Prostate gland (tissue), 2 donors: Measurements from ENCODE around the gene C2orf42. TPM values are rescaled to one million over a fixed set of nuclear protein-coding genes. Genes with fewer than 3 reads are reported as not detected.
"Not testable (repeated sequence)": the region's sequence is repeated elsewhere in the genome, so short reads cannot be mapped to it uniquely, and the experiment has no call there.

Experiments
- DNase-seq: peaks from one replicate; pipeline ENCODE4 v3.0.0-alpha.2; 2019; ENCODE audit warnings: low spot score
- H3K27ac ChIP-seq, 2 donors: fragments of 200-600 bp; sonication (generic); 2 replicates each; pipeline ENCODE4 v1.5.1; 2017 to 2019
- H3K27me3 ChIP-seq: fragments of 200-600 bp; sonication (generic); replicated peaks from 2 replicates; pipeline ENCODE4 v1.5.1; 2019; ENCODE audit not compliant: insufficient read depth
- H3K36me3 ChIP-seq, 2 donors: fragments of 200-600 bp; sonication (generic); 1 replicate in 1 of 2; 2 replicates in 1 of 2; pipeline versions ENCODE4 v1.5.1 to v1.8.1; 2017 to 2019
- H3K4me1 ChIP-seq: fragments of 200-600 bp; sonication (generic); replicated peaks from 2 replicates; pipeline ENCODE4 v1.5.1; 2019
- H3K4me3 ChIP-seq, 2 donors: fragments of 200-600 bp; sonication (generic); 2 replicates each; pipeline ENCODE4 v1.5.1; 2017 to 2019
- H3K9me3 ChIP-seq: fragments of 200-600 bp; sonication (generic); 2 replicates; pipeline ENCODE4 v1.5.1; 2017
- POLR2A ChIP-seq: fragments of 450-650 bp; IDR thresholded peaks from one replicate; pipeline ENCODE4 v1.6.1; 2016; ENCODE audit warnings: antibody characterized with exemption, mild to moderate bottlenecking
- POLR2AphosphoS5 ChIP-seq: sonication (generic); formaldehyde crosslinking; IDR thresholded peaks from one replicate; pipeline ENCODE4 v1.6.1; 2017; ENCODE audit warnings: antibody characterized with exemption
- WGBS: methylation state at CpG from one replicate; pipeline ENCODE4 v1.1.5; 2018; 5-methylcytosine and 5-hydroxymethylcytosine counted together
- intact Hi-C: fragments of 100-400 bp; cut with DNase I; formaldehyde crosslinking; loops from one replicate; pipeline ENCODE4 v1.14.2; 2022
- total RNA-seq, 2 donors: library from RNA; depleted of rRNA; stranded (reverse); fragments of >200 nt; gene quantifications; one replicate each; pipeline ENCODE4 v1.1.0, GENCODE V29; 2016
- TF ChIP-seq, protein P1 (sequence below), 4 experiments: fragments of 200-600 bp in 2 of 4; fragments of 450-650 bp in 2 of 4; sonication (generic) in 2 of 4; IDR thresholded peaks; 1 replicate in 3 of 4; 2 replicates in 1 of 4; pipeline ENCODE4 v1.5.1; 2016 to 2019; ENCODE audit warnings: antibody characterized with exemption in 4 of 4, mild to moderate bottlenecking in 2 of 4, moderate library complexity in 2 of 4

C2orf42 gene
- total RNA-seq, 2 donors from 2014 or later, result 23.6 to 27.9 TPM

DNA sequence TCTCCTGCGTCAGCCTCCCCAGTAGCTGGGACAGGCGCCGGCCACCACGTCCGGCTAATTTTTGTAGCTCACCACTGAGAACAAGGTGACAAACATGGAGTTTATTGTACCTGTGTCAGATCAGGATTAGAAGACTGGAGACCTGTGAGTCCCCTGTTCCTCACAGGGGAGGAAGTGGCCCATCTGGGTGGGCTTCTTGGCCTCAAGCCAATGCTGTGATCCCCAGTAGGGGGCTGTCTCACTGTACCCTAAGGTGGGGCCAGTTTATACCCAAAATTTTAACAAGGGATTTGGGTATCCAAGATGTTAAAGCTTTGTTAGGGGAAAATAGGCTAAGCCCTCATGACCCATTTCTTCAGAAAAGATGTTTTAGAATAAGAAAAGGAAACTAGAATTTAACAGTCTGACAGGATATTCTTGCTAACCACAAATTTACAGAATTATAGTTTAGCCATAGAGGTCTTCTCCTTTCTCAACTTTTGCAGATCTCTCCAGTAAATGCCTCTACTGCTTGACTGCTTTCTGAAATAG lies 87.2 kb downstream of the C2orf42 start:
- intact Hi-C loops, result no loop called here
- DNase-seq, result no peak
- H3K4me3 ChIP-seq, result no peak overlapping the region
- no peaks in the 10 kb centered on the region for H3K36me3 ChIP-seq
- H3K27ac ChIP-seq, result no peak overlapping the region
- no peaks in the 10 kb centered on the region for H3K4me1 ChIP-seq
- no peaks in the 10 kb centered on the region for H3K27me3 ChIP-seq
- no peaks in the 10 kb centered on the region for H3K9me3 ChIP-seq
- TF ChIP-seq POLR2A (no peak), POLR2AphosphoS5 (no peak)
- TF ChIP-seq, protein P1, sequence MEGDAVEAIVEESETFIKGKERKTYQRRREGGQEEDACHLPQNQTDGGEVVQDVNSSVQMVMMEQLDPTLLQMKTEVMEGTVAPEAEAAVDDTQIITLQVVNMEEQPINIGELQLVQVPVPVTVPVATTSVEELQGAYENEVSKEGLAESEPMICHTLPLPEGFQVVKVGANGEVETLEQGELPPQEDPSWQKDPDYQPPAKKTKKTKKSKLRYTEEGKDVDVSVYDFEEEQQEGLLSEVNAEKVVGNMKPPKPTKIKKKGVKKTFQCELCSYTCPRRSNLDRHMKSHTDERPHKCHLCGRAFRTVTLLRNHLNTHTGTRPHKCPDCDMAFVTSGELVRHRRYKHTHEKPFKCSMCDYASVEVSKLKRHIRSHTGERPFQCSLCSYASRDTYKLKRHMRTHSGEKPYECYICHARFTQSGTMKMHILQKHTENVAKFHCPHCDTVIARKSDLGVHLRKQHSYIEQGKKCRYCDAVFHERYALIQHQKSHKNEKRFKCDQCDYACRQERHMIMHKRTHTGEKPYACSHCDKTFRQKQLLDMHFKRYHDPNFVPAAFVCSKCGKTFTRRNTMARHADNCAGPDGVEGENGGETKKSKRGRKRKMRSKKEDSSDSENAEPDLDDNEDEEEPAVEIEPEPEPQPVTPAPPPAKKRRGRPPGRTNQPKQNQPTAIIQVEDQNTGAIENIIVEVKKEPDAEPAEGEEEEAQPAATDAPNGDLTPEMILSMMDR (IDR thresholded peaks at IDR 0.05), result no peak
- WGBS, result 86% methylated on average over 5 of the region's 5 CpGs

DNA sequence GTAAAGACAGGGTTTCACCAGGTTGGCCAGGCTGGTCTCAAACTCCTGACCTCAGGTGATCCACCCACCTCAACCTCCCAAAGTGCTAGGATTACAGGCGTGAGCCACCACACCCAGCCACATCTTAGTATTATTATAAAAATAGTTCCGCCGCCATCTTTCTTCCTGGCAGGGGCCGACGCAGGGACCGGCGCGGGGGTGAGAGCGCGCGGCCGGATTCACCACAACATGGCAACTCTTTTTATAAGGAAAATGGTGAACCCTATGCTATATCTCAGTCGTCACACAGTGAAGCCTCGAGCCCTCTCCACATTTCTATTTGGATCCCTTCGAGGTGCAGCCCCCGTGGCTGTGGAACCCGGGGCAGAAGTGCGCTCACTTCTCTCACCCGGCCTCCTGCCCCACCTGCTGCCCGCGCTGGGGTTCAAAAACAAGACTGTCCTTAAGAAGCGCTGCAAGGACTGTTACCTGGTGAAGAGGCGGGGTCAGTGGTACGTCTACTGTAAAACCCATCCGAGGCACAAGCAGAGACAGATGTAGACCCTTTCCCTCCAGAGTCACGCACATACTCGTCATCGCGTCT lies 88.4 kb downstream of the C2orf42 start:
- H3K9me3 ChIP-seq, H3K27ac ChIP-seq, H3K4me3 ChIP-seq, H3K27me3 ChIP-seq, DNase-seq, H3K4me1 ChIP-seq, intact Hi-C loops, H3K36me3 ChIP-seq: not testable (repeated sequence)
- 92% methylated on average over 29 of the region's 29 CpGs for WGBS

DNA sequence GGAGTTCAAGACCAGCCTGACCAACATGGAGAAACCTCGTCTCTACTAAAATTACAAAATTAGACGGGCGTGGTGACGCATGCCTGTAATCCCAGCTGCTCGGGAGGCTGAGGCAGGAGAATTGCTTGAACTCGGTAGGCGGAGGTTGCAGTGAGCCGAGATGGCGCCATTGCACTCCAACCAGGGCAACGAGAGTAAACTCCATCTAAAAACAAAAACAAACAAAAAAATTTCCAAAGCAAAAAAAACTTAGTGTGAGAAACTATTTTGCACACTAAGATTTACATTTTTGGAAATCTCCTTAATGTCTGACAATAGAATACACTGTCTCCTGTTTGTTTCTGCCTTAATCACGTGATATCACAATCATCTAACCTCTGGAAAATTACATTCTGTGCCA lies 89.1 kb downstream of the C2orf42 start:
- DNase-seq, H3K36me3 ChIP-seq, H3K9me3 ChIP-seq, H3K27ac ChIP-seq, H3K27me3 ChIP-seq, H3K4me3 ChIP-seq, intact Hi-C loops, H3K4me1 ChIP-seq: not testable (repeated sequence)
- 89% methylated on average over 11 of the region's 11 CpGs for WGBS

DNA sequence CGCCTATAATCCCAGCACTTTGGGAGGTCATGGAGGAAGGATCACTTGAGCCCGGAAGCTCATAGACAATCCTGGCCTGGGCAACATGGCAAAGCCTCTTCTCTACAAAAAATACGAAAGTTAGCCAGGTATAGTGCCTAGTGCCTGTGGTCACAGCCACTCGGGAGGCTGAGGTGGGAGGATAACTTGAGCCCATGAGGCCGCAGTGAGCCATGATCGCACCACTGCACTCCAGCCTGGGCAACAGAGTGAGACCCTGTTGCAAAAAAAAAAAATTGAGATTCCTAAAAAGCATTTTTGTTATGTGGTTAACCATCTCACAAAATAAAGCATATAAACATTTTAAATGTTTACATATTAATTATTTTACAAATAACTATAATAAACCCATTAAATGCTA lies 89.6 kb downstream of the C2orf42 start:
- no peaks in the 10 kb centered on the region for H3K9me3 ChIP-seq
- intact Hi-C loops, result no loop called here
- no peak for TF ChIP-seq POLR2AphosphoS5
- H3K27me3 ChIP-seq, result no peaks in the 10 kb centered on the region
- WGBS, result 96% methylated on average over 6 of the region's 6 CpGs
- no peak for DNase-seq
- no peaks in the 10 kb centered on the region for H3K4me1 ChIP-seq
- no peaks in the 10 kb centered on the region for H3K36me3 ChIP-seq
- H3K4me3 ChIP-seq, result no peak overlapping the region
- H3K27ac ChIP-seq, result no peak overlapping the region

Other genes with a start within 250 kb of the C2orf42 start
- 10 to 100 TPM in 1 of 2 donors, 1 to 10 TPM in 1; 2.6 to 10.3 TPM for gene ASPRV1, start 229.4 kb downstream of the C2orf42 start, total RNA-seq
- gene PCBP1, start 103.5 kb downstream of the C2orf42 start, total RNA-seq, result 100 to 1,000 TPM; 166 to 219 TPM
- 100 to 1,000 TPM in 1 of 2 donors, 10 to 100 TPM in 1; 65.3 to 100 TPM for gene TIA1, start 57.6 kb upstream of the C2orf42 start, total RNA-seq
- gene PCYOX1, start 67.1 kb upstream of the C2orf42 start, total RNA-seq, result 10 to 100 TPM; 40.2 to 78.4 TPM
- gene SNRPG, start 102.7 kb upstream of the C2orf42 start, total RNA-seq, result 100 to 1,000 TPM in 1 of 2 donors, 10 to 100 TPM in 1; 69.9 to 127 TPM
- 10 to 100 TPM; 26.2 to 31.1 TPM for gene FAM136A, start 111.0 kb upstream of the C2orf42 start, total RNA-seq